GM21367 (cell line): Measurements from ENCODE around the gene STYXL1.
"Not testable (repeated sequence)": the region's sequence is repeated elsewhere in the genome, so short reads cannot be mapped to it uniquely, and the experiment has no call there.

Experiments
- ATAC-seq: cut with Tn5 transposase; IDR thresholded peaks from one replicate; pipeline ENCODE4 v1.9.1; 2021; ENCODE audit not compliant: unreplicated experiment

Gene STYXL1

DNA sequence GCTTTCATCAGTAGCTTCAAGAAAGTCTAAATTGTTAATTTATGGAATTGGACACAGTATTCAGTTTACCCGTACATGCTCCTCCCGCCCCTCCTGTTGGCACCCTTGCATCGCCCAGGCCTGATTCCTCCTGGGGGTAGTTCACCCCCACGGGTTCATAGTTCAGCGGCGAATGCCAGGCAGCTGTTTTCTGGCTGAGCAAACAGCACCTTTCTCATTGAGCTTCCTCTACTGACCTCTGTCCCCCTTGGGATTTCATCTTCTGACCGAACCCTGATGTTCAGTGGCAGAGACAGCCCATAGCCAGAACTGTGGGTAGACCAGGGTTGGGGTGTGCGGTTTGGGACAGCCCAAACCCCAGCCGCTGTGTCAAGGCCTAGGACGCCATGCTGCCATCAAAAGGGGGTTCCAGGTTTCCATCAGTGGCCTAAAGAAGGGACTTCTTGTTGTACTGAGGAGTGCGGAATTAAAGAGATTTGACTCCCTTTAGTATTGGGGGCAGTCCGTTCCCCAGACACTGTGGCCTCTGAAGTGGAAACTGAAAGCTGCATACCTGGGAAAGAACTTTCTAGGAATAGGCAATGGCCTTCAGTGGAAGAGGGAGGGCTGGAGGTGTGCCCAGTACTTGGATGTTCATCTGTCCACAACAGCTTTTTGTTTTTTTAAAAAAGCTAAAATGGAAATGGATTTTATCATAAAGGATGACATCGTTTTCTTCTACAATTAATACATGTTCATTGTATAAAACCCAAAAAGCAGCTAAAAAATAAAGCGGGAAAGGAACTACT lies 19.1 kb upstream of the STYXL1 start:
- no peak for ATAC-seq

DNA sequence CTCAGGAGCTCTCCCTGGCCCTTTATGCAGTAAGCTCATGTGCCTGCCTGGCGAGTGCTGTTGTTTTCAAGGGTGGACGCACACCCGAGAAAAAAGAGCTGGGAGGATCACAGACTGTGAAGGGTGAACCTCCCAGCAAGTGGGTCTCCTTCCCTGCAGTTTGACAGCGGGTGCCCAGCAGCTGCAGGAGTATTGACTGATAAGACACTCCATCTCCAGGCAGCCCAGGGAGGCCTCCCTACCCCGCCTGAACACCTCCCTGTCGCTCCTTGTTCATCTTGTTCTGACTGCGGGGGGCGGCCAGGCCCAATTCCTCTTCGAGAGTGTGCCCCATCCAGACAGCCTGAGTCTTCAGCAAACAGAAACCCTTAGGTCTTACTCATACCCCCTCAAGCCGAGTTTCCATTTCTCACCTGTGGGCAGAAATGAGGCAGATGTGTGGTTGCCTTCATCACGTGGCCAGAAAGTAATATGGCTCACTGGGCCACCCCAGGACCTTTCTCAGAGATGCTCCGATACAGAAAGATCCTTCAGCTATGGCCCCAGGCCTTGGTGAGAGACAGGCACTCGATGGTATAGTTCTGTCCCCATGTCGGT lies 17.3 kb upstream of the STYXL1 start:
- ATAC-seq, result no peak

DNA sequence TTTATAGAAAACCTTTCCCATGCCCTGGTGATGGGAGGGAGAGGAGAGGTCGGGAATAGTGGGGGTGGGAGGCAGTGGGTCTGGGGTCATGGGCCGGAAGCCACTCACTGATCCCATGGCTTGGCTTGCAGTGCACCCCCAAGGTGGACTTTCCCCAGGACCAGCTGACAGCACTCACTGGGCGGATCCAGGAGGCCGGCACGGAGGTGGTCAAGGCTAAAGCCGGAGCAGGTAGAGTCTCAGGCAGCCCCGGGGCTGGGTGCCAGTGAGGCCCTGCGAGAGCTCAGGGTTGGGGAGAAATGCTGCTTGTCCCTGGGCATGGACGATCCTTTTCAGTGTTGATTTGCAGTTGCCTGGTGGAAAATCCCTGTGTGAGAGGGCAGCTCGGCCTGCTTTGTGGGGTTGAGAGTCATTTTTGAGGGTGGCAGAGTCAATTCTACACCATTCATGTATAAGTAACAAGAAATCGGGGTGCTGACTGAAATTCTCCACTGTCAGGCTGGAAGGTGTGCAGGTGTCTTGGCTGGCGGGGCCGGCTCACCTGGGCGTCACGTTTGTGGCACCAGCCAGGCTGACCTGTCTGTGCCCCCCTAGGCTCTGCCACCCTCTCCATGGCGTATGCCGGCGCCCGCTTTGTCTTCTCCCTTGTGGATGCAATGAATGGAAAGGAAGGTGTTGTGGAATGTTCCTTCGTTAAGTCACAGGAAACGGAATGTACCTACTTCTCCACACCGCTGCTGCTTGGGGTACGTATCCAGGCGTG lies 16.6 kb upstream of the STYXL1 start:
- no peak for ATAC-seq

DNA sequence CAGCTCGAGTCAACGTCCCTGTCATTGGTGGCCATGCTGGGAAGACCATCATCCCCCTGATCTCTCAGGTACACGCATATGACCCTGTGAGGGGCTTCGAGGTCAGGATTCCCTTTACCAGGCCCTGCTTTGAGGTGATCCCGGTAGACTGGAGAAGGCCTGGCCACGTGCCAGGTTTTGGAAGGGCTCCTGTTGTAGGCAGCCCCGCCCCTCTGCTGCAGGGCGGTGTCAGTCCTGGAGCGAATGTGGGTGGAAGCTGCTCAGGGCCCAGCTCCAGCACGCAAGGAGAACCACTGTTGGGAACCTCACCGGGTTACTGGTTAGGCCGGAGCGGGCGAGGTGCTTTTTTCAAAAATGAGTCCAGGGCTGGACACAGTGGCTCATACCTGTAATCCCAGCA lies 15.7 kb upstream of the STYXL1 start:
- no peak for ATAC-seq

DNA sequence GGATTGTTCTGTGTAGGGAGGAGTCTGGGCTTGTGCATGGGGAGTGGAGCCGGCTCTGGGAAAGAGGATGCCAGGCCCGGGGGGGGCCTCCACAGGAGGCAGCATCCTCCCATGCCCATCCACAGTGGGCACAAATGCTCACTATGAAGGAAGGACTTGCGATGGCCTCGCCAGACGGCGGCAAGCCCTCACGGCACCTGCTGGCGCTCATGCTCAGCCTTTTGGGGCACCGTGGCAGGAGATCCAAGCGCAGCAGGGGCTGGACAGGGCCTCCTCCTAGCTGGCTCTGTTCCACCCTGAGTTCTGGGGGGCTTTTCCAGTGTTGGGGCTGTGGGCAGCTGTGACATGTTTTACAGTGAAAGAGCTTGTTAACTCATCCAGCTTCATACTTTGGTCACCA lies 15.3 kb upstream of the STYXL1 start:
- no peak for ATAC-seq

DNA sequence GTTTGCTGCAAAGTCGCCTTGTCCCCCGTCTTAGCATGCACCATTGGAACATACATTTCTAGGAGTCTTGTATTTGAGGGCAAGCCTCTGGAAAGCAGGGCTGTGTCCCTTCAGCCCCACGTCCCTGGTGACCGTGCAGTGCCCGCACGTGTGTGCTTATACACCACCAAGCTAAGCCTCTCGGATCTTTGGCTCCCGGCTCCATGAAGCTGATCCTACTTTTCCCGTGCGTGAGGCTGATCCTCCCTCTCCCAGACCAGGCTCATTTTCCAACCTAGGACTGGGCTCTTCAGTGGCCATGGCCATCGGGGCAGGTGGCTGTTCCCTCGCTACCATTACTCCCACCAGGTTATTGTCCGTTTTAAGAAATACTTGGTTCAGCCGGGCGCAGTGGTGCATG lies 14.5 kb upstream of the STYXL1 start:
- ATAC-seq, result no peak

DNA sequence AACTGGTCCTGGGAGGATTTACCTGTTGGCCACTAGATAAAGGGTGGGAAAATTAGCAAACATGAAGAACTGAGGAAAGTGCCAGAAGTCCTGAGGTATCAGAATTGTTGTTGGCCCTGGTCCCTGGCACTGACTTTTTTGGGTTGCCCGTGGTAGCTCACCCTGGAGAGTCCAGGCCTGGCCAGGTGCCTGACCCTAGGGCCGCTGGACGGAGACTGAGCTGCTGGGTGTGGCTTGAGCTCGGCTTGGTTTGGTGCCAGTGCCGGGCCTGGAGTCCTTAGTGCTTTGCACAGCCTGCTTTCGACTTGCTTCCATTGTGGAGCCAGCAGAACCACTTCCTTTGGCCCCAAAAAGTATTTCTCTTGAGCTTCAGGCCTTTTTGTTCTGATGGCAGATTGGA lies 13.0 kb upstream of the STYXL1 start:
- ATAC-seq, result no peak

DNA sequence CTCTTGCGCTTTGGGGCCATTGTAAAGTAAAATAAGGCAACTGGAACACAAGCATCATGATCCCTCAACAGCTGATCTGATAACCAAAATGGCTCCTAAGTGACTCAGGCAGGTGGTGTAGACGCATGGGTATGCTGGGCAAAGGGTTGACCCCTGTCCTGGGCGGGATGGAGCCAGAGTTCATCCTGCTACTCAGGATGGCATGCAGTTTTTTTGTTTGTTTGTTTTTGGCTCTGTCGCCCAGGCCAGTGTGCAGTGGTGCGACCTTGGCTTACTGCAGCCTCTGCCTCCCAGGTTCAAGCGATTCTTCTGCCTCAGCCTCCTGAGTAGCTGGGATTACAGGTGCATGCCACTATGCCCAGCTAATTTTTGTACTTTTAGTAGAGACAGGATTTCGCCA lies 10.9 kb upstream of the STYXL1 start:
- not testable (repeated sequence) for ATAC-seq

DNA sequence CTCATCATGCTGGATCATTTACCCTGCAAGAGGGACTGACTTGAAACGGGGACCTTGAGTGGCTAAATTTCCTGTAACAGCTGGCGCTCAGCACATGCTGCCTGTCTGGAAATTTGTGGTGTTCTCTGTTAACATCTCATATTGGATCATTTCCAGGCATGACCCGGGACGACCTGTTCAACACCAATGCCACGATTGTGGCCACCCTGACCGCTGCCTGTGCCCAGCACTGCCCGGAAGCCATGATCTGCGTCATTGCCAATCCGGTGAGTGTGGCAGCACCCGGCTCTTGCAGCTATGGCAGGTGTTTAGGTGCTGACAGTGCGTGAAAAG lies 10.0 kb upstream of the STYXL1 start:
- ATAC-seq, result no peak

DNA sequence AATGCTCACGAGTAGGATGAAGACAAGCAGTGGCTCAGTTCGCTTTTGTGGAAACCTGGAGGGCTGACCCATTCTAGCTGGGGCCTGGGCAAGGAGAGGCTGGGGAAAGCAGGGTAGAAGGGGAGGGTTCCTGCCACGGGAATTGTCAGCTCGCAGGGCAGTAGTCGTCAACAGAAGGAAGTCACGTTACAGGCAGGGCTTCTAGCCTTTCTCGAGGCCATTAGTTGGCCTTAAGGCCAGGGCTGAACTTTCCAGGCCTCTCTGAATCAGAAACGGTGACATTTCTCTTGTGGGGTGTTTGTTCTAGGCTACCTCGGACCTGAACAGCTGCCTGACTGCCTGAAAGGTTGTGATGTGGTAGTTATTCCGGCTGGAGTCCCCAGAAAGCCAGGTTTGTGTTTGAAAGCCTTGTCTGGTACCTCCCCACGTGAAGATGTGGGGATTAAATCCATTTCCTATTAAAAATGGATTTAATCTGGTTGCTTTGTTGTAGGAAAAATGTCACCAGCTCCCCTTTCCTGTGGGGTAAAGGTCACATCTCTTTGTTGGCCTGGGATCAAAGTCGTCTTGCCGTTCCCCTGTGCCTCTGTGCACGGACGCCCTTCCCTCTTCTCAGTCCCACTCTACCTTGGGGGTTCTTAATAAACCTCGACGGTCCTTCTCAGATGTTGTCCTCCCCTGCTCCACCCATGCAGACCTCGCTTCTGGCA lies 9.5 kb upstream of the STYXL1 start:
- no peak for ATAC-seq

DNA sequence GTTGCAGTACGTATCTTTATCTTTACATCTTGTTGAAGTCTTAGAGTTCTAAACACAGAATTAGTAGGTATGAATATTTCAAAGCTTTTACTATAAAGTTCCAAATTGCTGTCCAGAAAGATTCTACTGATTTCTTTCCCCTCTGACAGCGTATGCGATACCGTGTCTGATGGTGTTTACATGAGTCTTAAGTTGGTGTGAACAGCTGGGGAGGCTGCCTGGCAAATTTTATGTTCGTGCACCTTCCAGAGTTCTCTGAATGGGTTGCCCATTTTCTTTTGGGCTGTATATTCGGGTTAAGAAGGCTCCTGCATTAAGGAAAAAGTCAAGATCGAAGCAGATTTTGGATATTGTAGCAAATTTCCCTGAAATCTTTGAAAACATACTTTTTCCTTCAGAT lies 8.4 kb upstream of the STYXL1 start:
- no peak for ATAC-seq

DNA sequence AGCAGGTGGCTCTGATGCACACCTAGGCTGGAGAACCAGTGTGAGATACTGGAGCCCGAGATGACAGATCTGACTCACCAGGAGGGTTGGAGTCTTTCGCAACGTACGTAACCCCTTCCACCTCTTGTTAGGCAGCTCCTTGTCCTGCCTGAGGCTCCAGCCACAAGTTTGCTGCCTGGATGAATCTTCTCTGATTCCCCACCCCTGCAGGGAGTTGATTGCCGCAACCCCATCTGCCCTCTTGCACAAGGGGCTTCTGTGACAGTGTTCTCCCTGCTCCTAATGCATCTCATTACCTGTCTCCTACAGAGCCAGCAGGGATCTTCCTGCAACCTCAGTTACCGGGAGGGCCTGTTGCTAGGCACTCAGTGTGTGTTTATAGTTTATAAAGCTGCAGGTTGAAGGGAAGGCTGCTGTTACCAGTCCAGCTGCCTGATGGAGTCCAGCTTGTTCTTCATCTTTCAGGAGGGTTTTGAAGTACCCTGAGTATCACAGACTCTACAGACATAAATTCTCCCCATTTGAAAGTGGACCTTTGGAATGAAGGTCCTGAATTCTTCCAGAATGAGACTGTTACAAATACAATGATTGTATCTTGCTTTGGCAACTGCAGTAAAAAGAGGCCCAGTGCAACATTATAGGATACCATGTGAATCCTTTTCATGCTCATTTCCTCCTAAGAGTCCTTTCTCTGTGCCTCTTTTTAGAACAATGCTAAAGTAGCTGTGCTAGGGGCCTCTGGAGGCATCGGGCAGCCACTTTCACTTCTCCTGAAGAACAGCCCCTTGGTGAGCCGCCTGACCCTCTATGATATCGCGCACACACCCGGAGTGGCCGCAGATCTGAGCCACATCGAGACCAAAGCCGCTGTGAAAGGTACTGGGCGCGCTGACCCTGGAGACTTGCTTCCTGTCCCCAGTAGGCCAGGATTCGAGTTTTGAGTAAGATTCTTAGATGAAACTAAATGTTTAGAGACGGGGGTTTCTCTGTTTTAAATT lies 6.6 kb upstream of the STYXL1 start:
- ATAC-seq, result no peak

DNA sequence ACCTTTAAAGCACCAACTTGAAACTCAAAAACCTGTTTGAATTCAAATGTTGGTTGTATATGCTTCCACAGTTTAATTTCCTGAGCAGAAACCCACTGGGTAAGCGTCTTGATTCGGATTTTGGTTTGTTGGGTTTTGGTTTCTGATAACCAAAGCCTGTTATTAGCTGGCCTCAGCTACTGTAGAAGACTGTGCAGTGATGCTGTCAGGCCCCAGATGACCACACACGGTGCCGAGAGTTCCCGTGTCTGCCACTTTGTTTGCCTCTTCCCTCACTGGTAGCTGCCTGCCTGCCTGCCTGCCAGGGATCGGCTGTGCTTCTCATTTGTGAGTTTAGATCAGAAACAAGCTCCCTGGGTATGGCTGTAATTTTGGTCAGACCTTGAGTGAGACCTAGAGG lies 5.7 kb upstream of the STYXL1 start:
- ATAC-seq, result no peak

DNA sequence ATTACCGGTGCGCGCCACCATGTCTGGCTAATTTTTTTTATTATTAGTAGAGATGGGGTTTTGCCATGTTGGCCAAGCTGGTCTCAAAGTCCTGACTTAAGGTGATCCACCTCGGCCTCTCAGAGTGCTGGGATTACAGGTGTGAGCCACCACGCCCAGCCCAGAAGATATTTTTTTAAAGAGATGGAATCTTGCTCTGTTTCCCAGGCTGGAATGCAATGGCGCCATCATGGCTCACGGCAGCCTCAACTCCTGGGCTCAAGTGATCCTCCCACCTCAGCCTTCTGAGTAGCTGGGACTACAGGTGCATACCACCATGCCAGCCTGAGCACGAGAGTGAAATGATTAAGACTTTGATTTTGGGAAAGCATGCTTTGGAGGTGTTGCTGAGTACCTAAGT lies 4.9 kb upstream of the STYXL1 start:
- ATAC-seq, result not testable (repeated sequence)

DNA sequence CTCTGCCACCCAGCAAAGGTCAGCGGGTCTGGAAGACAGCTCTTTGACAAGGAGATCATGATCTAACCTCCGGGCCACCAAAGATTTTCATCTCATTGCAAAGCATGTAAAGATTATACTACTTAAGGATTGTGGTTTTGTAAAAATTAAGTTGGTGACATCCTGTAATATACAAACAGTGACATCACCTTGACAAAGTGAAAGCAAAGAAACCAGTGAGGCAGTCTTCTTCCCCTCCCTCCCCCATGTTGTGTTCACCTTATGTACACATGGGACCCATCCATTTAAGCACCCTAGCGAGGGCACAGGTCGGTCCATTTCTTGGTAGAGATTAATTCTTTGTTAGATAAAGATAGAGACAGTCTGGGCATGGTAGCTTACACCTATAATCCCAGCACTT lies 4.0 kb upstream of the STYXL1 start:
- no peak for ATAC-seq

DNA sequence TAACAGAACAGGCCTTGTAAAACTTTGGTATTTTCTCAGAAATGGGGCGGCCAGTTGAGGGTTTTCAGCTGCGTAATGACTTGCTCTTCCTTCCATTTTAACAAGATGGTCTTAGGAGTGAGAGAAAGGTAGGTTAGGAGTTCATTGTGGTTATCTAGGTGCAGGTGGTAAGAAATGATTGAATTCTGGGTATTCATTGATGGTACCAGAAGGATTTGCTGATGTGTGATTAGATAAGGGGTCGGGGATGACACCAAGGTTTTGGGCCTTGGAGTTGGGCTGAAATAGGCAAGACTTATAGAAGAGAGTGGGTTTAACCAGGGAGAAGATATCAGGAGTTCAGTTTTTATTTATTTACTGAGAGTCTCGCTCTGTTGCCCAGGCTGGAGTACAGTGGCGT lies 2.7 kb upstream of the STYXL1 start:
- ATAC-seq, result no peak

DNA sequence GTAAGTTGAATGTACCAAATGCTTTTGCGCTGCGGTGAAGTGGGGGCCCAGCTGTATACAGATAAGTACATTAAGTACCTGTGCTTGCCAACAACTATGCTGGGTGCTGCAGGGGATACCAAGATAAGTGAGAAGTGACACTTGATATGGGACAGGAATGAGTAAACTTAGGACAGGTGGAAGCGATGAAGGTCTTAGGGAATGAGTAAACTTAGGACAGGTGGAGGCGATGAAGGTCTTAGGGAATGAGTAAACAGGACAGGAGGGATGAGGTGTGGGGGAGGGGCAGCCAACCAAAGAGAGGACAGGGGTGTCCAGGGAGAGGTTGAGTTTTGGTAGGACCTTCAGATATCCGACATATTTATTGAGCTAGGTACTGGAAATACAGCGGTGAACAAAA lies 1.5 kb upstream of the STYXL1 start:
- ATAC-seq, result no peak

DNA sequence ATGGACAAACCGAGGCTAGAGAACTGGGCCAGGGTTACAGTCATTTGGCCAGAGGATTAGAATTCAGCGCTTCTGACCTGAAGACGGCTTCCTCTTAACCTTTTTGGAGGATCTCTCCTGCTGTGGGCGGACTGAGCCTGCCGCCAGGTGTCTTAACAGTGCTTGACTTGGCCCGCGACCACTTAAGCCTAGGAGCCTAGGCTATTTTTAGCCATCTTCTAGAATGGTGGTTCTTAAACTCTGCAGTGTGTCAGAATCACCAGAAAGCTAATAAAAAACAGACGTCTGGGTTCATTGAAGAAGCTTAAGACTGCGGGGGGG lies 828 bp upstream of the STYXL1 start:
- ATAC-seq, result no peak

DNA sequence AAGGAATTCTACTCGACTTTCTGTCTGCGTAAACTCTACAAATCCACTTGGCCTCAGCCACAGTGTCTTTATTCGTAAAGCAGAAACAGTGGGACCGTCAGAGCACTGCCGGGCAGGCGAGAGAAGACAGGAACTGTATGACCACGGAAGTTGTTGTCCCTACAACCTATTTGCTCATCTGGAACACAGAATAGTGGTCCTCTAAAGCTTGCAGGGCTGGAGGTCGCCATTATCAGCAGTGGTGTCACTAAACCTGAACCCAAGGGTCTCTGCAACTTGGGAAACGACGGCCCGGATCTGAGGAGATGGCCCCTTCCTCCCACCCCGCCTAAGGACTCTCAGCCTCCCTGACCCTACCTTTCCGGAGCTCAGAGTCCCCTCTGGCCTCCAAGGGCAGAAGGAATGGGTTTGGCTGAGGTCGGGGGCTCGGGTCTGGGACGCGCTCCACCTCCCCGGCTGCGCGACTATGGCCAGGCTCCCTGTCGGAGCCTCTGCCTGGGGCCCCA lies 442 bp downstream of the STYXL1 start:
- no peak for ATAC-seq

DNA sequence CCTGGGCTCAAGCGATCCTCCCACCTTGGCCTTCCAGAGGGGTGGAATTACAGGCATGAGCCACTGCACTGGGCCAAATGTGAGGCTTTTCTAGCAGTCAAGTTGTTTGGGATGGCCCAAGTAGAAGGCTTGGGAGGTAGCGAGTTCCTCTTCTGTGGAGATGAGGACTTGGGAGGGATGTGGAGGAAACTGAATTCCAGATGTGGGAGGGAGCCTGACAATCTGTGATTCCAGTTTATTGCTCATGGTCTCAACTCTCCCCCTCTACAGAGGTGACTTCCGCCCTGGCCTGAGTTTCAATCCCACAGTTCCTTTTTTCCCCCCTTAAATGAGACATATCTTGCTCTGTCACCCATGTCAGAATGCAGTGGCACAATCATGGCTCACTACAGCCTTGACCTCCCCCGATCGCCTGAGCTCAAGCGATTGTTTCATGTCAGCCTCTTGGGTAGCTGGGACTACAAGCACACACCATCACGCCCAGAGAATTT lies 3.4 kb downstream of the STYXL1 start:
- ATAC-seq, result no peak
